ENCODE results near the gene PARP8. TPM values are rescaled to one million over a fixed set of nuclear protein-coding genes. Genes with fewer than 3 reads are reported as not detected.

The PARP8 gene
- total RNA-seq, 2 experiments from 2014 or later, result 36.8 to 39.2 TPM

GRCh38 chr5:50875002-50875344, 208.5 kb downstream of the PARP8 start:
- ChIA-PET CTCF (ENCODE audit: unreplicated experiment) (no interaction called here), POLR2A (no interaction called here)
- Histone ChIP-seq H3K9me2 (ENCODE audit: insufficient read depth, low read length) (no peaks in the 10 kb centered on the region), H3K27ac (ENCODE audit: low read depth, low read length, poor library complexity, severe bottlenecking) (no peak overlapping the region), H3K4me3 (ENCODE audit: low read depth, low read length, poor library complexity, severe bottlenecking) (no peak overlapping the region), H3K36me3 (ENCODE audit: insufficient read depth, low read length) (no peaks in the 10 kb centered on the region), H3K9me3 (ENCODE audit: low read length) (no peaks in the 10 kb centered on the region), H2AFZ (ENCODE audit: low read length) (peak overlapping the region; percentile 48; the same call in 1 of the 2 replicates), H3K4me2 (ENCODE audit: low read length) (no peak overlapping the region), H3K4me1 (ENCODE audit: insufficient read depth, low read length, poor library complexity, severe bottlenecking) (peaks cover 10% of the 10 kb centered on the region), H3K79me2 (ENCODE audit: insufficient read depth, low read depth, low read length) (no peaks in the 10 kb centered on the region), H4K20me1 (ENCODE audit: insufficient read depth, low read length) (no peaks in the 10 kb centered on the region)
- DNase-seq (ENCODE audit: low spot score), result no peak
- TF ChIP-seq, protein P1, sequence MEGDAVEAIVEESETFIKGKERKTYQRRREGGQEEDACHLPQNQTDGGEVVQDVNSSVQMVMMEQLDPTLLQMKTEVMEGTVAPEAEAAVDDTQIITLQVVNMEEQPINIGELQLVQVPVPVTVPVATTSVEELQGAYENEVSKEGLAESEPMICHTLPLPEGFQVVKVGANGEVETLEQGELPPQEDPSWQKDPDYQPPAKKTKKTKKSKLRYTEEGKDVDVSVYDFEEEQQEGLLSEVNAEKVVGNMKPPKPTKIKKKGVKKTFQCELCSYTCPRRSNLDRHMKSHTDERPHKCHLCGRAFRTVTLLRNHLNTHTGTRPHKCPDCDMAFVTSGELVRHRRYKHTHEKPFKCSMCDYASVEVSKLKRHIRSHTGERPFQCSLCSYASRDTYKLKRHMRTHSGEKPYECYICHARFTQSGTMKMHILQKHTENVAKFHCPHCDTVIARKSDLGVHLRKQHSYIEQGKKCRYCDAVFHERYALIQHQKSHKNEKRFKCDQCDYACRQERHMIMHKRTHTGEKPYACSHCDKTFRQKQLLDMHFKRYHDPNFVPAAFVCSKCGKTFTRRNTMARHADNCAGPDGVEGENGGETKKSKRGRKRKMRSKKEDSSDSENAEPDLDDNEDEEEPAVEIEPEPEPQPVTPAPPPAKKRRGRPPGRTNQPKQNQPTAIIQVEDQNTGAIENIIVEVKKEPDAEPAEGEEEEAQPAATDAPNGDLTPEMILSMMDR (conservative IDR thresholded peaks at IDR 0.05; ENCODE audit: low read length), result no peak
- no peak for TF ChIP-seq EZH2phosphoT487 (IDR thresholded peaks at IDR 0.05; ENCODE audit: borderline replicate concordance, low read depth, low read length)
- intact Hi-C loops (cut with micrococcal nuclease; ENCODE audit: unreplicated experiment), result no loop called here
- no TSS peak for BruUV-seq (replicated peaks)

GRCh38 chr5:50878470-50878869, 212.0 kb downstream of the PARP8 start:
- Histone ChIP-seq H3K9me3 (ENCODE audit: low read length) (no peaks in the 10 kb centered on the region), H4K20me1 (ENCODE audit: insufficient read depth, low read length) (no peaks in the 10 kb centered on the region), H3K9me2 (ENCODE audit: insufficient read depth, low read length) (no peaks in the 10 kb centered on the region), H3K4me1 (ENCODE audit: insufficient read depth, low read length, poor library complexity, severe bottlenecking) (peaks cover 9% of the 10 kb centered on the region), H3K79me2 (ENCODE audit: insufficient read depth, low read depth, low read length) (no peaks in the 10 kb centered on the region), H3K4me2 (ENCODE audit: low read length) (no peak overlapping the region), H3K36me3 (ENCODE audit: insufficient read depth, low read length) (no peaks in the 10 kb centered on the region), H2AFZ (ENCODE audit: low read length) (no peak overlapping the region), H3K4me3 (ENCODE audit: low read depth, low read length, poor library complexity, severe bottlenecking) (no peak overlapping the region), H3K27ac (ENCODE audit: low read depth, low read length, poor library complexity, severe bottlenecking) (no peak overlapping the region)
- TF ChIP-seq EZH2phosphoT487 (IDR thresholded peaks at IDR 0.05; ENCODE audit: borderline replicate concordance, low read depth, low read length), result no peak
- TF ChIP-seq, protein P1 (conservative IDR thresholded peaks at IDR 0.05; ENCODE audit: low read length), result no peak
- ChIA-PET POLR2A (no interaction called here), CTCF (ENCODE audit: unreplicated experiment) (no interaction called here)
- intact Hi-C loops (cut with micrococcal nuclease; ENCODE audit: unreplicated experiment), result no loop called here
- BruUV-seq (replicated peaks), result no TSS peak
- no peak for DNase-seq (ENCODE audit: low spot score)

DNA sequence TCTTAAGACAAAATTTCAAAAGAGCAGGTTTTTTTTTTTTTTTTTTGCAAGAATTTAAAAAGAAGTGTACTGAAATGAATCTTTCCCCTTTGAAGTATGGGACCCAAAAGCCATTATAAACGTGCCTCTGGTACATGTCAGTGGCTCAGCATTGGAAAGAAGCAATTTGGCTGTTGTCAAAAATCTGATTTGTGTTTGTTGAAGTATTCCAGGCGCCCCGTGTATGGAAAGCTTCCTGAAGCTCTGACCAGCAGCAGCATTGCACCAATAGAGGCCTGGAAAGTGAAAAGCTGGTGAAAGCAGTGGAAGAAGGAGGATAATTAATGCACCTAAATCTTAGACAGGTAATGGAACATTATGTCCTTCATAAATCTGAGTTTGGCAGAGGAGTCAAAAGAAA, 215.0 kb downstream of the PARP8 start:
- no peak overlapping the region for H3K4me2 ChIP-seq (ENCODE audit: low read length)
- POLR2A ChIA-PET, result interaction anchor here (0.7 to 1.1 kb wide), 2 partner anchors 9 to 105 kb away, joined by 3 to 8 read pairs; no protein-coding TSS in a partner anchor
- H2AFZ ChIP-seq (ENCODE audit: low read length), result no peak overlapping the region
- H4K20me1 ChIP-seq (ENCODE audit: insufficient read depth, low read length), result no peaks in the 10 kb centered on the region
- intact Hi-C loops (cut with micrococcal nuclease; ENCODE audit: unreplicated experiment), result no loop called here
- no peak overlapping the region for H3K27ac ChIP-seq (ENCODE audit: low read depth, low read length, poor library complexity, severe bottlenecking)
- H3K4me1 ChIP-seq (ENCODE audit: insufficient read depth, low read length, poor library complexity, severe bottlenecking), result no peaks in the 10 kb centered on the region
- H3K9me3 ChIP-seq (ENCODE audit: low read length), result no peaks in the 10 kb centered on the region
- H3K79me2 ChIP-seq (ENCODE audit: insufficient read depth, low read depth, low read length), result no peaks in the 10 kb centered on the region
- no peak for TF ChIP-seq EZH2phosphoT487 (IDR thresholded peaks at IDR 0.05; ENCODE audit: borderline replicate concordance, low read depth, low read length)
- TF ChIP-seq, protein P1 (conservative IDR thresholded peaks at IDR 0.05; ENCODE audit: low read length), result no peak
- no peak overlapping the region for H3K4me3 ChIP-seq (ENCODE audit: low read depth, low read length, poor library complexity, severe bottlenecking)
- CTCF ChIA-PET (ENCODE audit: unreplicated experiment), result no interaction called here
- BruUV-seq (replicated peaks), result no TSS peak
- H3K36me3 ChIP-seq (ENCODE audit: insufficient read depth, low read length), result no peaks in the 10 kb centered on the region
- no peak for DNase-seq (ENCODE audit: low spot score)
- no peaks in the 10 kb centered on the region for H3K9me2 ChIP-seq (ENCODE audit: insufficient read depth, low read length)

Measured in OCI-LY7 (cell line).